Limb (tissue), 2 donors: ENCODE data around the gene OSBPL8.
"Not testable (repeated sequence)": the region's sequence is repeated elsewhere in the genome, so short reads cannot be mapped to it uniquely, and the experiment has no call there.

Source experiments
- DNase-seq, 2 donors: peaks; one replicate each; pipeline ENCODE4 v3.0.0-alpha.2; 2016; ENCODE audit errors: extremely low spot score in 2 of 2

OSBPL8 gene

DNA sequence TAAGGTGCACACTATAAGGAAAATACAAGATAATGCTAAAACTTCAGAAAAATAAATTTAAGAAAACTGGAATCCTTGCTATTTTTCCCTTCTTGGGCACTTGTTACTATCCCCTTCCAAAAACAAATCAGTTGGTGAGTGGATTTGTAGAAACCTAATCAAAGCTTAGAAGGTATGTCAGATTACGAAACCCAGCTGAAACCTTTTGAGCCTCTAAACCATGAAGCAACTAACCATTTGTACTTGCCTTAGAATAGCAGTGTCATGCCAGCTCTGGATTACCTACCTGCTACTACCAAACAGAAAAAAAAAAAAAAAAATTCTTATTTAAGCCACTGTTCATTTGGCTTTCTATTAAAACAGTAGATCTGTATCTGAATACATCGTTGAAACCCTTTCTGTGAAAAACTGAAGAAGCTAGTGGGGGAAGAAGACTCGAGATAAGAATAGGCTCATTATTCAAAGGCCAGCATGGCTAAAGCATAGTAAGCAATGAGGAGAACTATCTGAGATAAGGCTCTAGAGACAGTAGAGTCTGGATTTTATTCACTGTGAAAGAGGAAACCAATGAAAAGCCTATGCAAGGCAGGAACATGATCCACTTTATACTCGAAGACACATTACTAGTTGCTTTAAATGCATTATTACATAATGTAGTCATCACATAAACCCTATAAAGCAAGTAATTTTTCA is 30.2 kb downstream of the OSBPL8 start:
- DNase-seq = no peak

DNA sequence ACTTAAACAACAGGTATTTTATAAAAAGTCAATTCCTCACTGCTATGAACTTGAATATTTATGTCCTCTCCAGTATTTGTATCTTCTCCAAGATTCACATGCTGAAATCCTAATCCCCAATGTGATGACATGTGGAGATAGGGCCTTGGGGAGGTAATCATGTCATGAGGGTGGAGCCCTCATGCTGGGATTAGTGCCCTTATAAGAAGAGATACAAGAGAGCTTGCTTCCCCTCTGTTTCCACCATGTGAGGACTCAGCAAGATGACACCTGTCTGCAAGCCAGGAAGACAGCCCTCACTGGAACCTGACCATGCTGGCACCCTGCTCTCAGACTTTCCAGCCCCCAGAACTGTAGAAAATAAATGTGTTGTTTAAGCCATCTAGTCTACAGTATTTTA is 36.2 kb downstream of the OSBPL8 start:
- no peak for DNase-seq

- no peak for DNase-seq
Observed at GRCh38 chr12:76520348-76520747, 39.2 kb downstream of the OSBPL8 start.

DNA sequence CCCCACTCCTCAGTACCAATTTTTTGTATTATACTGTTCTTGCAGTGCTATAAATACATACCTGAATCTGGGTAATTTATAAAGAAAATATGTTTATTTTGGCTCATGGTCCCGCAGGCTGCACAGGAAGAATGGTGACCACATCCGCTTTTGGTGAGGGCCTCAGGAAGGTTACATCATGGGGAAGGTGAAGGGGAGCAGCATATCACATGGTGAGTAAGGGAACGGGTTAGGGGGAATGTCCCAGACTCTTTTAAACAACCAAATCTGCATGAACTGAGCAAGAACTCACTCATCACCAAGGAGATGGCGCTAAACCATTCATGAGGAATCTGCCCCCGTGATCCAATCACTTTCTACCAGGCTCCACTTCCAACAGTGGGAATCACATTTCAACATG is 40.0 kb downstream of the OSBPL8 start:
- no peak for DNase-seq

- DNase-seq = no peak
Observed at GRCh38 chr12:76518699-76519098, 40.9 kb downstream of the OSBPL8 start.

DNA sequence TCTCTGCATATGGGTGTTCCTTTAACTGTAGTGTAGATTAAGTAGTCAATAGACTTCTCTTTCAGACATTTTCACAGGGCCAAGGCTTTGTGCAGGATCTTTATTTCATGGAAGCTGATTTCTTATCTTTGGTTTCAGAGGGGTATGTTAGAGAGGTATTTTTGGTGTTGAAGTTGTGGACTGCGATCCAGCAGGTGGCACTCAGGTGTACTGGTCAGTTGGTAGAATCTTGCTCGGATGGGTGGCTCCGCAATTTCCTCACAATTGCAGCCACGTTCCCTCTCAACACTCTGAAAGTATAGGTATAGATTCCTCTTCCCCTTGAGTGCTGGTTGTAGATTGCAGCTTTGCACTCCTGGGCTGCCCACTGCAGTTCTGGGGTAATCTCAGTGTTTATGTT is 44.3 kb downstream of the OSBPL8 start:
- no peak for DNase-seq

DNA sequence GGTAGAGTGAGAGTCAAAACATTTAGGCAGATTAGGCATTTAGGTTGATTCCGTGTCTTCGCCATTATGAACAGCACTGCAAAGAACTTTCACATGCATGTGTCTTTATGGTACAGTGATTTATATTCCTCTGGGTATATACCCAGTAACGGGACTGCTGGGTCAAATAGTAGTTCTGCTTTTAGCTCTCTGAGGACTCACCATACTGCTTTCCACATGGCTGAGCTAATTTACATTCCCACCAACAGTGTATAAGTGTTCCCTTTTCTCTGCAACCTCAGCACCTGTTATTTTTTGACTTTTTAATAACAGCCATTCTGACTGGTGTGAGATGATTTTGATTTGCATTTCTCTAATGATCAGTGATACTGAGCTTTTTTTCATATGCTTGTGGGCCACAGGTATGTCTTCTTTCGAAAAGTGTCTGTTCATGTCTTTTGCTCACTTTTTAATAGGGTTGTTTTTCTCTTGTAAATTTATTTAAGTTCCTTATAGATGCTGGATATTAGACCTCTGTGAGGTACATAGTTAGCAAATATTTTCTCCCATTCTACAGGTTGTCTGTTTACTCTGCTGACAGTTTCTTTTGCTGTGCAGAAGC is 48.4 kb downstream of the OSBPL8 start:
- DNase-seq = not testable (repeated sequence)

DNA sequence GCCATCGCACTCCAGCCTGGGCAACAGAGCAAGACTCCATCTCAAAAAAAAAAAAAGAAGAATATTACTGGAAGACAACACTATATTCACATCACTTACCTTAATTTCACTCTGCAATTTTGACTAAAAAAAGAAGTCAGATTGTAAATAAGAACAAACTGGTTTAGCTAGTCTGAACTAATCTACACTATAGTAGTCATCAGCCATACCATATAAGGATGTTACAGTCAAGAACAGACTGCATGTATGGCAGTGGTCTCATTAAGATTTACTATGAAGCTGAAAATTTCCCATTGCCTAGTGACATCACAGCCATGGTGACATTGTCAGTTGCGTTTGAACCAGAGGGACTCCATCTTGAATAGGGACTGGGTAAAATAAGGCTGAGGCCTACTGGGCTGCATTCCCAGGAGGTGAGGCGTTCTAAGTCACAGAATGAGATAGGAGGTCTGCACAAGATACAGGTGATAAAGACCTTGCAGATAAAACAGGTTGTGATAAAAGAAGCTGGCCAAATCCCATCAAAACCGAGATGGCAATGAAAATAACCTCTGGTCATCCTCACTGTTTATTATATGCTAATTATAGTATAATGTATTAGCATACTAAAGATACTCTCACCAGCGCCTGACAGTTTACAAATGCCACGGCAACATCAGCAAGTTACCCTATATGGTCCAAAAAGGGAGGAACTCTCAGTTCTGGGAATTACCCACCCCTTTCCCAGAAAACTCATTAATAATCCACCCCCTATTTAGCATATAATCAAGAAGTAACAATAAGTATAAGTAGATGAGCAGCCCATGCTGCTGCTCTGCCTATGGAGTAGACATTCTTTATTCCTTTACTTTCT is 51.2 kb downstream of the OSBPL8 start:
- DNase-seq = no peak

GRCh38 chr12:76506149-76506548 is 53.4 kb downstream of the OSBPL8 start:
- no peak for DNase-seq

DNA sequence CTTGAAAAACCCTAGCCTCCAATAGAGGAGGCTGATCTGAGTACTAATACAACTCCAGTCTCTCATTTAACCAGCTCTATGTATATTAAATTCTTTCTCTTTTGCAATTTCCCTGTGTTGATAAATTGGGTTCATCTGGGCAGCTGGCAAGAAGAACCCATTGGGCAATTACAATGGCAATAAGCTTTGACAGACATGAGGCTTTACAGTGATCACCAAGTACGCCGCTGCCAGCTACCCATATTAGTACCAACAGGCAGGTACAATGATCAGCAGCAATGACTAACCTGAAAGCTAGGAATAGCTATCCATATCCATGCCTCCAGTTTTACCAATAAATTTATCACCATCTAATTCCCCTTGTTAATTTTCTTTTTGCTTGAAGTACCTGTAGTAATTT is 54.5 kb downstream of the OSBPL8 start:
- DNase-seq = no peak

GRCh38 chr12:76504606-76505005 is 55.0 kb downstream of the OSBPL8 start:
- no peak for DNase-seq

- no peak for DNase-seq
Observed at GRCh38 chr12:76503957-76504356, 55.6 kb downstream of the OSBPL8 start.

DNA sequence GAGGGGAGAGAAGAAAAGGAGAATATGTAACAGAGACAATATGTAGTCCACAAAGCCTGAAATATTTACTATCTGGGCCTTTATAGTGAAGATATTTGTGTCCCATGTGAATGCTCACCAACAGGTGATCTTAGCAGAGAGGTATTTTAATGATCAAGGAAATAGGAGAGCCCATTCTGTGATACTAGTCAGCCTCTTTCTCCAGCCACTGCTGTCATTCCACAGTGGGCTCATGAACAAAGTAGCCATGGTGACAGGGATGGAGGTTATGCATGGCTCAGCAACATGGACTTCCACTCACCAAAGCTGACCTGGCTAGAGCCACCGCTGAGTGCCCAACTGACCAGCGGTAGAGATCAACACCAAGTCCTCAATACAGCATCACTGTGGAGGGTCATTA is 58.2 kb downstream of the OSBPL8 start:
- DNase-seq = no peak

DNA sequence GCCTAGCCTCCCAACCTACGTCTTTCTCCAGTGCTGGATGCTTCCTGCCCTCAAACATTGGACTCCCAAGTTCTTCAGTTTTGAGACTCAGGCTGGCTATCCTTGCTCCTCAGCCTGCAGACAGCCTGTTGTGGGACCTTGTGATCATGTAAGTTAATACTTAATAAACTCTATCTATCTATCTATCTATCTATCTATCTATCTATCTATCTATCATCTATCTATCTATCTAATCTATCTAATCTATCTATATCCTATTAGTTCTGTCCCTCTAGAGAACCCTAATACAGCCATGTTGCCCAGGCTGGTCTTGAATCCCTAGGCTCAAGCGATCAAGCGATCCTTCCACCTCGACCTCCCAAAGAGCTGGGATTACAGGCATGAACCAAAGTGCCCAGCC is 60.4 kb downstream of the OSBPL8 start:
- DNase-seq = not testable (repeated sequence)

- no peak for DNase-seq
Observed at GRCh38 chr12:76495556-76495955, 64.0 kb downstream of the OSBPL8 start.

- DNase-seq = no peak
Observed at GRCh38 chr12:76491292-76491691, 68.3 kb downstream of the OSBPL8 start.

DNA sequence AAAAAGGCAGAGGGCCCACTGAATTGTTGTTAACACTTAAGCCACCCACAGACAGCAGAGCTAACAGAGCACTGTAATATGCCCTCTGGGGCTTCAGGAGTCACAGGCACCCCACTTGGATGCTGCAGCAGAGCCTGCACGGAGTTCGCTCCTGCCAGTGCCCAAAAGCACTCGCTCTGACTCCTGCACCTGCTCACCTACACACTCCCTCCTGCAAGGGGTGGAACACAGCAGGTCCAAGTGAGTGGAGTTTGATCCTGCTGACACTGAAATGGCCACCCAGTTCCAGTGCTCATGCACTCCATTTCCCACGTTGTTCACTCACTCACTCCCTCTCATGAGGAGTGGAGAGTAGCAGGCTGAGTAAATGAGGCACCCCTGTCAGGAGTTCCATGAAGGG is 68.8 kb downstream of the OSBPL8 start:
- DNase-seq = no peak

GRCh38 chr12:76489737-76490136 is 69.8 kb downstream of the OSBPL8 start:
- DNase-seq = no peak

- no peak for DNase-seq
Observed at GRCh38 chr12:76486011-76486410, 73.6 kb downstream of the OSBPL8 start.

GRCh38 chr12:76480796-76481195 is 78.8 kb downstream of the OSBPL8 start:
- DNase-seq = no peak

DNA sequence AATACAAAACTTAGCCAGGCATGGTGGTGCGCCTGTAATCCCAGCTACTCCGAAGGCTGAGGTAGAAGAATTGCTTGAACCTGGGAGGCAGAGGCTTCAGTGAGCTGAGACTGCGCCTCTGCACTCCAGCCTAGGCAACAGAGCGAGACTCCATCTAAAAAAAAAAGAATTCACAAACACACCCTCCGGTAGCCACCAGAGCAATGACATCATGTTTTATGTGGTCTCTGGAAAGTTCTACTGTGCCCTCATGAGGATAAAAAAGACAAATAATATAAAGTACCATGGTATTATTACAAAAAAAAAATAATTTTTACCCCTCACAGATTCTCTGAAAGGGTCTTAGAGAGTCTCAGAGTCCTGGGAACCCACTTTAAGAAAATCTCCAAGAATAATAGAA is 81.5 kb downstream of the OSBPL8 start:
- DNase-seq = no peak

- DNase-seq = not testable (repeated sequence)
Observed at GRCh38 chr12:76472862-76473261, 86.7 kb downstream of the OSBPL8 start.

- no peak for DNase-seq
Observed at GRCh38 chr12:76471579-76471978, 88.0 kb downstream of the OSBPL8 start.
